NT2/D1 (cell line): ENCODE results near the gene ZNF143.

Experiments used
- DNase-seq: peaks from one replicate; pipeline ENCODE4 v3.0.0-alpha.2; 2011; ENCODE audit warnings: low read depth, low spot score
- H3K27me3 ChIP-seq: 2 replicates; pipeline ENCODE4 v1.6.0; 2011; ENCODE audit warnings: mild to moderate bottlenecking; ENCODE audit not compliant: insufficient read length, insufficient read depth
- H3K36me3 ChIP-seq: 2 replicates; pipeline ENCODE4 v1.6.1; 2011; ENCODE audit warnings: mild to moderate bottlenecking, low read length, mixed read lengths; ENCODE audit not compliant: insufficient read depth, insufficient read length
- H3K4me1 ChIP-seq: 2 replicates; pipeline ENCODE4 v1.5.1; 2011; ENCODE audit not compliant: insufficient read depth, insufficient read length
- H3K4me3 ChIP-seq: 2 replicates; pipeline ENCODE4 v1.5.1; 2011; ENCODE audit warnings: low read depth; ENCODE audit not compliant: insufficient read length
- H3K9ac ChIP-seq: 2 replicates; pipeline ENCODE4 v1.6.0; 2011; ENCODE audit warnings: low read depth; ENCODE audit not compliant: insufficient read length
- H3K9me3 ChIP-seq: 2 replicates; pipeline ENCODE4 v1.5.1; 2011; ENCODE audit warnings: mild to moderate bottlenecking, low read length; ENCODE audit not compliant: insufficient read depth
- SUZ12 ChIP-seq: IDR thresholded peaks from 2 replicates; pipeline ENCODE4 v1.6.1; 2011; ENCODE audit not compliant: insufficient read length, insufficient read depth; ENCODE audit errors: extremely low read depth
- YY1 ChIP-seq: IDR thresholded peaks from 2 replicates; pipeline ENCODE4 v1.6.1; 2011; ENCODE audit not compliant: insufficient read length, insufficient read depth
- ZNF274 ChIP-seq: IDR thresholded peaks from 2 replicates; pipeline ENCODE4 v1.6.1; 2011; ENCODE audit warnings: mild to moderate bottlenecking, low read depth, low read length

The ZNF143 gene

GRCh38 chr11:9524001-9524400, 63.2 kb downstream of the ZNF143 start:
- no peak overlapping the region for H3K9ac ChIP-seq
- DNase-seq, result no peak
- H3K9me3 ChIP-seq, result no peaks in the 10 kb centered on the region
- TF ChIP-seq YY1 (no peak), SUZ12 (no peak)
- no peaks in the 10 kb centered on the region for H3K27me3 ChIP-seq
- no peak overlapping the region for H3K4me3 ChIP-seq
- H3K4me1 ChIP-seq, result no peaks in the 10 kb centered on the region
- H3K36me3 ChIP-seq, result peaks cover 18% of the 10 kb centered on the region

- DNase-seq, result no peak
- Histone ChIP-seq H3K4me3 (no peak overlapping the region), H3K4me1 (peaks cover 3% of the 10 kb centered on the region), H3K9me3 (no peaks in the 10 kb centered on the region), H3K36me3 (peaks cover 18% of the 10 kb centered on the region), H3K9ac (no peak overlapping the region), H3K27me3 (no peaks in the 10 kb centered on the region)
- no peak for TF ChIP-seq ZNF274
- TF ChIP-seq SUZ12, result no peak
- TF ChIP-seq YY1, result no peak
These were observed 64.3 kb downstream of the ZNF143 start for GRCh38 chr11:9525116-9525515.

- no peaks in the 10 kb centered on the region for H3K27me3 ChIP-seq
- no peak for TF ChIP-seq YY1
- TF ChIP-seq ZNF274, result no peak
- DNase-seq, result no peak
- peaks cover 9% of the 10 kb centered on the region for H3K4me1 ChIP-seq
- no peaks in the 10 kb centered on the region for H3K9me3 ChIP-seq
- peaks cover 18% of the 10 kb centered on the region for H3K36me3 ChIP-seq
- H3K9ac ChIP-seq, result no peak overlapping the region
- H3K4me3 ChIP-seq, result no peak overlapping the region
These were observed 66.8 kb downstream of the ZNF143 start for GRCh38 chr11:9527481-9528135.

- no peak for TF ChIP-seq ZNF274
- TF ChIP-seq YY1, result no peak
- TF ChIP-seq SUZ12, result no peak
- Histone ChIP-seq H3K9me3 (no peaks in the 10 kb centered on the region), H3K4me3 (no peak overlapping the region), H3K27me3 (no peaks in the 10 kb centered on the region), H3K36me3 (peaks cover 18% of the 10 kb centered on the region), H3K4me1 (peaks cover 9% of the 10 kb centered on the region), H3K9ac (no peak overlapping the region)
- DNase-seq, result no peak
These were observed 67.3 kb downstream of the ZNF143 start for GRCh38 chr11:9528136-9528501.

- no peaks in the 10 kb centered on the region for H3K9me3 ChIP-seq
- H3K9ac ChIP-seq, result peak overlapping the region; percentile 15
- peaks cover 16% of the 10 kb centered on the region for H3K36me3 ChIP-seq
- no peak overlapping the region for H3K4me3 ChIP-seq
- no peak for TF ChIP-seq ZNF274
- no peak for TF ChIP-seq YY1
- no peak for TF ChIP-seq SUZ12
- H3K27me3 ChIP-seq, result no peaks in the 10 kb centered on the region
- H3K4me1 ChIP-seq, result peaks cover 9% of the 10 kb centered on the region
- DNase-seq, result no peak
These were observed 67.9 kb downstream of the ZNF143 start for GRCh38 chr11:9528573-9529333.

GRCh38 chr11:9529334-9529650, 68.5 kb downstream of the ZNF143 start:
- Histone ChIP-seq H3K9me3 (no peaks in the 10 kb centered on the region), H3K36me3 (peaks cover 16% of the 10 kb centered on the region), H3K27me3 (no peaks in the 10 kb centered on the region), H3K9ac (peak overlapping the region; percentile 15), H3K4me1 (peaks cover 9% of the 10 kb centered on the region), H3K4me3 (no peak overlapping the region)
- TF ChIP-seq SUZ12 (no peak), ZNF274 (no peak), YY1 (no peak)
- DNase-seq, result no peak

- Histone ChIP-seq H3K9me3 (no peaks in the 10 kb centered on the region), H3K27me3 (no peaks in the 10 kb centered on the region), H3K4me1 (peaks cover 12% of the 10 kb centered on the region), H3K4me3 (no peak overlapping the region), H3K9ac (peak overlapping the region; percentile 32), H3K36me3 (peaks cover 15% of the 10 kb centered on the region)
- no peak for DNase-seq
- no peak for TF ChIP-seq YY1
- TF ChIP-seq SUZ12, result no peak
- TF ChIP-seq ZNF274, result no peak
These were observed 69.3 kb downstream of the ZNF143 start for GRCh38 chr11:9530020-9530621.
